Peyer's patch (tissue), 4 donors: Measurements from ENCODE around the gene FMNL3.

Experiments used
- CTCF ChIP-seq, 6 experiments: fragments of 450-650 bp in 4 of 6; fragments of 200-600 bp in 2 of 6; sonication (generic) in 1 of 6; IDR thresholded peaks; one replicate each; pipeline ENCODE4 v1.5.1; 2017 to 2019; ENCODE audit warnings: antibody characterized with exemption in 6 of 6, mild to moderate bottlenecking in 3 of 6, moderate library complexity in 1 of 6
- POLR2A ChIP-seq, 2 donors: fragments of 450-650 bp; IDR thresholded peaks; one replicate each; pipeline ENCODE4 v1.5.1; 2017; ENCODE audit warnings: antibody characterized with exemption in 2 of 2, mild to moderate bottlenecking in 2 of 2, moderate library complexity in 2 of 2

DNA sequence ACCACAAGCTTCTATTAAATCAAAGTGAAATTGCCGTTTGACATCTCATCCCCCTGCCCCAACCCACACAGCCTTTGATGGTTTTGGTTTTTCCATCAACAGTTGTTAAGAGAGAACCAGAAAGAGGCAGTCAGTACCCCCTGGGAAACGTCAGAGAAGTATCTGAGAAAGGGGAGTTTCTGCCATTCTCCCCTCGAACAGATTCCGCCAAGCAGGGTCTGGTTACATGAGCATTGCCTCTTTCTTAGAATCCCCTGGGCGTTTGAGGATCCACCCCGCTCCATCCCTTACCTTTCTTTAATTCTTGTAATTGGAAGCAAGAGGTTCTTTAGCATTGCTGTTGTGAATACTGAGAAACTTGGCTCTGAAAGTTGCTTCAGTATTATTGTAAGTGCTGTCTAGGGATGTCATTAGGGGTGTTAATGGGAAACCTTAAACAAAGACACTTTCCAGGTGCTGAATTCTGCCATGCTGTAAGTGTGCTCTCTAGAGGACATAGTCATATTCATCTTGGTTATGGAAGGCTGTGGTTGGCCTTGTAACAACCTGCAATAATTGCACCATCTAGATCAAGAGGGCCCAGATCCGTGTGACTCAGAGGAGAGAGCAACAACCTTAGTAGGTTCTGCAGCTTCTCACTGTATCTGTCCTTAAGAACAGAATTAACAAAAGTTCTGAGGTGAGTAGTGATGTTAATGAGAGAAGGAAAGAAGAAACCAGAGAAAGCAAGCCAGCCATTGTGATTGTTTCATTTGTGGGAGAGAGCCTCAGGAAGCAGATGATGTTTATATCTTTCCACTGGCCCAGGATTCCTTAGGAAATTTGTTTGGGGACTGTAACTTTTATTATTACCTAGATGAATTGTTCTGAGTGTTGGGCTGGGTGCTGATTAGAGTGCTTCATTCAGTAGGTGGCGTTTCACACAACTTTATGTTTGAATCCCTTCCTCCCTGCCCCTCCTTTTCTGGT lies 43.1 kb upstream of the FMNL3 start:
- no peak for TF ChIP-seq CTCF (IDR thresholded peaks at IDR 0.05)
- TF ChIP-seq POLR2A (IDR thresholded peaks at IDR 0.05): no peak
